Neural cell (in vitro differentiated cells): ENCODE data around the gene GZF1. TPM values are rescaled to one million over a fixed set of nuclear protein-coding genes. Genes with fewer than 3 reads are reported as not detected.
A peak's percentile ranks its signal among the peaks of the same experiment; 100 is the strongest.

Source experiments
- H2AFZ ChIP-seq: fragments of 200-600, 300-800 bp; sonication (generic), shearing (Covaris generic); 2 replicates; pipeline ENCODE4 v1.6.0; 2014; ENCODE audit warnings: low read depth, mild to moderate bottlenecking, antibody characterized with exemption, low read length, moderate library complexity
- H3F3A ChIP-seq: fragments of 200-600 bp; shearing (Covaris generic); 2 replicates; pipeline ENCODE4 v1.6.1; 2016; ENCODE audit warnings: mild to moderate bottlenecking, moderate library complexity, mixed read lengths, antibody characterized with exemption, low read length; ENCODE audit not compliant: insufficient read depth, poor library complexity, severe bottlenecking
- H3K27ac ChIP-seq: fragments of 200-600, 300-800 bp; sonication (generic), shearing (Covaris generic); 2 replicates; pipeline ENCODE4 v1.5.1; 2014; ENCODE audit warnings: mild to moderate bottlenecking, low read length, moderate library complexity
- H3K27me3 ChIP-seq: fragments of 300-800, 200-600 bp; sonication (generic), shearing (Covaris generic); 2 replicates; pipeline ENCODE4 v1.6.0; 2014; ENCODE audit warnings: mild to moderate bottlenecking, low read depth, low read length, moderate library complexity; ENCODE audit not compliant: insufficient read depth
- H3K36me3 ChIP-seq: fragments of 300-800, 200-600 bp; sonication (generic), shearing (Covaris generic); 2 replicates; pipeline ENCODE4 v1.5.1; 2014; ENCODE audit warnings: mild to moderate bottlenecking, antibody characterized with exemption, low read length, moderate library complexity; ENCODE audit not compliant: insufficient read depth
- H3K4me2 ChIP-seq: fragments of 300-800, 200-600 bp; sonication (generic), shearing (Covaris generic); 2 replicates; pipeline ENCODE4 v1.6.0; 2014; ENCODE audit warnings: mild to moderate bottlenecking, low read length
- H3K4me3 ChIP-seq: fragments of 300-800, 200-600 bp; sonication (generic), shearing (Covaris generic); 2 replicates; pipeline ENCODE4 v1.5.1; 2014; ENCODE audit warnings: mild to moderate bottlenecking, low read length, moderate library complexity
- H3K79me2 ChIP-seq: fragments of 200-600 bp; shearing (Covaris generic); replicated peaks from 2 replicates; pipeline ENCODE4 v1.6.0; 2014; ENCODE audit warnings: mild to moderate bottlenecking, low read length, moderate library complexity; ENCODE audit not compliant: insufficient read depth
- H3K9ac ChIP-seq: fragments of 300-800, 200-600 bp; sonication (generic), shearing (Covaris generic); 2 replicates; pipeline ENCODE4 v1.6.1; 2016; ENCODE audit warnings: mild to moderate bottlenecking, low read length, mixed read lengths
- H3K9me2 ChIP-seq: fragments of 200-600 bp; shearing (Covaris generic); 2 replicates; pipeline ENCODE4 v1.6.1; 2016; ENCODE audit warnings: mild to moderate bottlenecking, low read length, mixed read lengths; ENCODE audit not compliant: insufficient read depth
- H3K9me3 ChIP-seq: fragments of 200-600, 300-800 bp; sonication (generic), shearing (Covaris generic); 2 replicates; pipeline ENCODE4 v1.6.1; 2016; ENCODE audit warnings: mild to moderate bottlenecking, mixed run types, low read length, moderate library complexity, mixed read lengths
- H4K20me1 ChIP-seq: fragments of 200-600 bp; shearing (Covaris generic); 2 replicates; pipeline ENCODE4 v1.6.1; 2016; ENCODE audit warnings: mild to moderate bottlenecking, mixed run types; ENCODE audit not compliant: insufficient read depth
- EP300 ChIP-seq: fragments of 450-650 bp; conservative IDR thresholded peaks from 2 replicates; pipeline ENCODE4 v1.6.1; 2014; ENCODE audit warnings: antibody characterized with exemption, mild to moderate bottlenecking, moderate library complexity; ENCODE audit not compliant: poor library complexity, severe bottlenecking
- EZH2 ChIP-seq: fragments of 200-600, 300-800 bp; shearing (Covaris generic), sonication (generic); IDR thresholded peaks from 2 replicates; pipeline ENCODE4 v1.6.1; 2014; ENCODE audit warnings: antibody characterized with exemption, low read length, borderline replicate concordance, mild to moderate bottlenecking; ENCODE audit not compliant: insufficient read depth, poor library complexity, severe bottlenecking
- MXI1 ChIP-seq: fragments of 450-650 bp; conservative IDR thresholded peaks from 2 replicates; pipeline ENCODE4 v1.6.1; 2014; ENCODE audit warnings: antibody characterized with exemption, mild to moderate bottlenecking; ENCODE audit not compliant: poor library complexity, severe bottlenecking
- TAF1 ChIP-seq: IDR thresholded peaks from 2 replicates; pipeline ENCODE4 v1.6.1; 2012; ENCODE audit warnings: low read depth
- polyA plus RNA-seq: library from polyadenylated mRNA; depleted of rRNA; stranded (reverse); fragments of >200 nt; gene quantifications from 2 replicates; pipeline ENCODE4 v1.2.3, GENCODE V29; 2014
- TF ChIP-seq, protein P1 (sequence below): fragments of 450-650 bp; IDR thresholded peaks from 2 replicates; pipeline ENCODE4 v1.5.1; 2014; ENCODE audit warnings: antibody characterized with exemption, mild to moderate bottlenecking, moderate library complexity; ENCODE audit not compliant: poor library complexity, severe bottlenecking
- TF ChIP-seq, protein P2 (sequence below): IDR thresholded peaks from 2 replicates; pipeline ENCODE4 v1.6.1; 2012; ENCODE audit warnings: borderline replicate concordance

Gene GZF1
- polyA plus RNA-seq, 1 donor from 2014 or later = 13.8 TPM

DNA sequence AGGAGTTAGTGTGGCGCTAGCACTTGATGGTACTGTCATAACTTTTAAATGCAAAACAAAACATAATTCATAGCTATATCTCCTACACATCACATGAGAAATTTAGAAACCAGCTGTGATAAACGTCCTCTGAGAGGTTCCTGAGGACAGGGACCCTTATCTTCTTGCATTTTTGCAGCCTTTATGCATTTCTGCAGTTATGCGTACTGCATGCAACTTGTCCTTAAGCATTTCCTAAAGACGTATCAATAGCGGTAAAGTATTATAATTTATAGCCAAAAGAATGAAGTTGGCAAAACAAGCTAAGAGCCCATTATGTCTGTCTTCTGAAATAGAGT lies 57.6 kb downstream of the GZF1 start:
- Histone ChIP-seq H2AFZ (no peak overlapping the region), H3K36me3 (no peaks in the 10 kb centered on the region), H3K27me3 (no peaks in the 10 kb centered on the region), H3K79me2 (peaks cover 17% of the 10 kb centered on the region), H3K9ac (peak overlapping the region; percentile 82), H3K9me3 (no peaks in the 10 kb centered on the region), H3K27ac (no peak overlapping the region), H4K20me1 (no peaks in the 10 kb centered on the region), H3F3A (no peaks in the 10 kb centered on the region), H3K4me2 (peak overlapping the region; percentile 90), H3K4me3 (peak overlapping the region; percentile 97), H3K9me2 (no peaks in the 10 kb centered on the region)
- TF ChIP-seq EP300 = no peak
- no peak for TF ChIP-seq EZH2
- no peak for TF ChIP-seq TAF1

DNA sequence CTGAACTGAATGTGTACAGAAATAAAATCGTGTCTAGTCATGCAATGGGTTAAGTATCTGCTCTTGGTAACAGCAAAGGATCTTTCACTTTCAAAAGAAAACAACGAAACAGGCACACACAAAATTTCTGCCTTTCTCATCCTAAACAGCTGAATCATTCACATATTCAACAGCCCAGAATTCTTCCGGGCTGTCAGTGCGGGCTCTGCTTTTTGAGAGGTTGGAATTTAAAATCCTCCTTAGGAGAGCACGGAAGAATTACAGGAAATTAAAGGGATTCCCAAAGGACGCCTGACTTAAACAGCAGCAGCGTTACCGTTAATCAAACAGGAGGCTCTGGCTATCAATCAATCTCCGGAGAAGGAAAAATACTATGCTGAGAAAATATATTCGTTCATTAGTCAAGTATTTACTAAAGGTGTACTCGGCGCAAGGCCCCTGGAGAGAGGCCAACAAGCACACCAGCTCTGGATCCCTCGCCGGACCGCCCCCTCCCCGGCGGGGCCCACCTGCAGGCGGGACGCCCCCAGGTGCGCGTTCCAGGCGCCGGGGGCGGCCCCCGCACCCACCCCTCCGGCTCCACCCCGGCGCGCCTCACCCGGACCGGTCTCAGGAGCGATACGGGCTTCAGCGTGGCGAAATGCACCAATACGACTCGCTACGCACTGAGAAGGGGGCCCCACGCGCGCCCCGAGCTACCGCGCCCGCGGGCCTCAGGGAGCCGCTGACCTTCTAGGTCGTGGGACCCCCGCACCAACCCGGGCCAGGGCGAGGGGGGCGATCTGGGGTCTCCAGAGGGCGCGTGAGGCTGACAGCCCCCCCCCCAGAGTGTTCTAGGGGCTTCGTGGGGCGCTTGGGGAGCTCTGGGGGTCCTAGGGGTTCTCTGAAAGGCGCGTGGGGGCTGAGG lies 58.3 kb downstream of the GZF1 start:
- Histone ChIP-seq H3K27me3 (no peaks in the 10 kb centered on the region), H3K4me3 (peak overlapping the region; percentile 97), H3K79me2 (peaks cover 16% of the 10 kb centered on the region), H2AFZ (no peak overlapping the region), H3K4me2 (peak overlapping the region; percentile 90), H3K9me3 (no peaks in the 10 kb centered on the region), H3K27ac (no peak overlapping the region), H3F3A (no peaks in the 10 kb centered on the region), H3K9ac (peak overlapping the region; percentile 82), H3K36me3 (no peaks in the 10 kb centered on the region), H3K9me2 (no peaks in the 10 kb centered on the region), H4K20me1 (no peaks in the 10 kb centered on the region)
- TF ChIP-seq EZH2 (no peak), TAF1 (no peak), EP300 (no peak), MXI1 (peak; percentile 31)
- TF ChIP-seq, protein P1, sequence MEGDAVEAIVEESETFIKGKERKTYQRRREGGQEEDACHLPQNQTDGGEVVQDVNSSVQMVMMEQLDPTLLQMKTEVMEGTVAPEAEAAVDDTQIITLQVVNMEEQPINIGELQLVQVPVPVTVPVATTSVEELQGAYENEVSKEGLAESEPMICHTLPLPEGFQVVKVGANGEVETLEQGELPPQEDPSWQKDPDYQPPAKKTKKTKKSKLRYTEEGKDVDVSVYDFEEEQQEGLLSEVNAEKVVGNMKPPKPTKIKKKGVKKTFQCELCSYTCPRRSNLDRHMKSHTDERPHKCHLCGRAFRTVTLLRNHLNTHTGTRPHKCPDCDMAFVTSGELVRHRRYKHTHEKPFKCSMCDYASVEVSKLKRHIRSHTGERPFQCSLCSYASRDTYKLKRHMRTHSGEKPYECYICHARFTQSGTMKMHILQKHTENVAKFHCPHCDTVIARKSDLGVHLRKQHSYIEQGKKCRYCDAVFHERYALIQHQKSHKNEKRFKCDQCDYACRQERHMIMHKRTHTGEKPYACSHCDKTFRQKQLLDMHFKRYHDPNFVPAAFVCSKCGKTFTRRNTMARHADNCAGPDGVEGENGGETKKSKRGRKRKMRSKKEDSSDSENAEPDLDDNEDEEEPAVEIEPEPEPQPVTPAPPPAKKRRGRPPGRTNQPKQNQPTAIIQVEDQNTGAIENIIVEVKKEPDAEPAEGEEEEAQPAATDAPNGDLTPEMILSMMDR = no peak
- TF ChIP-seq, protein P2, sequence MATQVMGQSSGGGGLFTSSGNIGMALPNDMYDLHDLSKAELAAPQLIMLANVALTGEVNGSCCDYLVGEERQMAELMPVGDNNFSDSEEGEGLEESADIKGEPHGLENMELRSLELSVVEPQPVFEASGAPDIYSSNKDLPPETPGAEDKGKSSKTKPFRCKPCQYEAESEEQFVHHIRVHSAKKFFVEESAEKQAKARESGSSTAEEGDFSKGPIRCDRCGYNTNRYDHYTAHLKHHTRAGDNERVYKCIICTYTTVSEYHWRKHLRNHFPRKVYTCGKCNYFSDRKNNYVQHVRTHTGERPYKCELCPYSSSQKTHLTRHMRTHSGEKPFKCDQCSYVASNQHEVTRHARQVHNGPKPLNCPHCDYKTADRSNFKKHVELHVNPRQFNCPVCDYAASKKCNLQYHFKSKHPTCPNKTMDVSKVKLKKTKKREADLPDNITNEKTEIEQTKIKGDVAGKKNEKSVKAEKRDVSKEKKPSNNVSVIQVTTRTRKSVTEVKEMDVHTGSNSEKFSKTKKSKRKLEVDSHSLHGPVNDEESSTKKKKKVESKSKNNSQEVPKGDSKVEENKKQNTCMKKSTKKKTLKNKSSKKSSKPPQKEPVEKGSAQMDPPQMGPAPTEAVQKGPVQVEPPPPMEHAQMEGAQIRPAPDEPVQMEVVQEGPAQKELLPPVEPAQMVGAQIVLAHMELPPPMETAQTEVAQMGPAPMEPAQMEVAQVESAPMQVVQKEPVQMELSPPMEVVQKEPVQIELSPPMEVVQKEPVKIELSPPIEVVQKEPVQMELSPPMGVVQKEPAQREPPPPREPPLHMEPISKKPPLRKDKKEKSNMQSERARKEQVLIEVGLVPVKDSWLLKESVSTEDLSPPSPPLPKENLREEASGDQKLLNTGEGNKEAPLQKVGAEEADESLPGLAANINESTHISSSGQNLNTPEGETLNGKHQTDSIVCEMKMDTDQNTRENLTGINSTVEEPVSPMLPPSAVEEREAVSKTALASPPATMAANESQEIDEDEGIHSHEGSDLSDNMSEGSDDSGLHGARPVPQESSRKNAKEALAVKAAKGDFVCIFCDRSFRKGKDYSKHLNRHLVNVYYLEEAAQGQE = no peak
